Parathyroid adenoma (tissue), 2 donors: ENCODE results near the gene COL23A1.

ENCODE experiments used
- H2AFZ ChIP-seq: fragments of 300-600 bp; sonication (generic); one replicate; pipeline ENCODE4 v1.7.0; 2017; ENCODE audit warnings: antibody characterized with exemption, mild to moderate bottlenecking
- H3K27ac ChIP-seq: fragments of 300-600 bp; sonication (generic); one replicate; pipeline ENCODE4 v1.7.0; 2017
- H3K27me3 ChIP-seq: fragments of 300-600 bp; sonication (generic); one replicate; pipeline ENCODE4 v1.7.0; 2017; ENCODE audit warnings: low read length; ENCODE audit not compliant: control insufficient read depth, insufficient read depth
- H3K36me3 ChIP-seq: fragments of 300-600 bp; sonication (generic); one replicate; pipeline ENCODE4 v1.7.0; 2017; ENCODE audit warnings: low read length; ENCODE audit not compliant: control insufficient read depth, insufficient read depth
- H3K4me1 ChIP-seq: fragments of 300-600 bp; sonication (generic); one replicate; pipeline ENCODE4 v1.7.0; 2017; ENCODE audit warnings: control low read depth
- H3K4me2 ChIP-seq: fragments of 300-600 bp; sonication (generic); one replicate; pipeline ENCODE4 v1.7.0; 2017; ENCODE audit warnings: low read length
- H3K4me3 ChIP-seq: fragments of 300-600 bp; sonication (generic); one replicate; pipeline ENCODE4 v1.7.0; 2017; ENCODE audit warnings: low read depth, low read length
- H3K79me2 ChIP-seq: fragments of 300-600 bp; sonication (generic); one replicate; pipeline ENCODE4 v1.7.0; 2017; ENCODE audit warnings: control low read depth
- H3K9ac ChIP-seq: fragments of 300-600 bp; sonication (generic); one replicate; pipeline ENCODE4 v1.7.0; 2017; ENCODE audit warnings: mild to moderate bottlenecking
- H3K9me3 ChIP-seq: fragments of 300-600 bp; sonication (generic); one replicate; pipeline ENCODE4 v1.7.0; 2017; ENCODE audit warnings: low read length; ENCODE audit not compliant: control insufficient read depth
- TF ChIP-seq, protein P1 (sequence below): fragments of 300-600 bp; sonication (generic); IDR thresholded peaks from one replicate; pipeline ENCODE4 v1.7.0; 2017; ENCODE audit warnings: antibody characterized with exemption, mild to moderate bottlenecking
- donor health status: primary hyperparathyroidism.

COL23A1 gene

DNA sequence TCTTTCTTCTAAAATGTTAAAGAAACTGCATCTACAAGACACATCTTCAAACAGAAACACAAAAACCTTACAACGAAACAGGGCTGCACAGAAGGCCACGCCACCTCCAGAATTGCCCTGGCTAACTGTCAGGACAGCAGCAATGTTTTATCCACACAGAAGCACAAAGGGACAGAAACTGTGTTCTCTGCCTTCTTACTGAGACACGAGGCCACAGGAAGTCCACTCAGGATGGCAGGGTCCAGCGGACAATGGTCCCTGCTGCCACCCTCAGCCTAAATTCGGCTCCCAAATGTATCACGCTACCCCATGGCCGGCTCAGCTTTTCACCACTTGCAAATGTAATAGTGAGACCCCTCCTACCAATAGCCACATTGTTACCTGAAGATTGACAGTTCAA, 197.8 kb downstream of the COL23A1 start:
- H3K79me2 ChIP-seq, result no peaks in the 10 kb centered on the region
- H3K9me3 ChIP-seq, result no peaks in the 10 kb centered on the region
- H2AFZ ChIP-seq, result no peak overlapping the region
- H3K4me3 ChIP-seq, result no peak overlapping the region
- H3K27me3 ChIP-seq, result no peaks in the 10 kb centered on the region
- no peaks in the 10 kb centered on the region for H3K4me1 ChIP-seq
- H3K27ac ChIP-seq, result no peak overlapping the region
- no peak overlapping the region for H3K4me2 ChIP-seq
- H3K36me3 ChIP-seq, result no peaks in the 10 kb centered on the region
- H3K9ac ChIP-seq, result no peak overlapping the region
- TF ChIP-seq, protein P1, sequence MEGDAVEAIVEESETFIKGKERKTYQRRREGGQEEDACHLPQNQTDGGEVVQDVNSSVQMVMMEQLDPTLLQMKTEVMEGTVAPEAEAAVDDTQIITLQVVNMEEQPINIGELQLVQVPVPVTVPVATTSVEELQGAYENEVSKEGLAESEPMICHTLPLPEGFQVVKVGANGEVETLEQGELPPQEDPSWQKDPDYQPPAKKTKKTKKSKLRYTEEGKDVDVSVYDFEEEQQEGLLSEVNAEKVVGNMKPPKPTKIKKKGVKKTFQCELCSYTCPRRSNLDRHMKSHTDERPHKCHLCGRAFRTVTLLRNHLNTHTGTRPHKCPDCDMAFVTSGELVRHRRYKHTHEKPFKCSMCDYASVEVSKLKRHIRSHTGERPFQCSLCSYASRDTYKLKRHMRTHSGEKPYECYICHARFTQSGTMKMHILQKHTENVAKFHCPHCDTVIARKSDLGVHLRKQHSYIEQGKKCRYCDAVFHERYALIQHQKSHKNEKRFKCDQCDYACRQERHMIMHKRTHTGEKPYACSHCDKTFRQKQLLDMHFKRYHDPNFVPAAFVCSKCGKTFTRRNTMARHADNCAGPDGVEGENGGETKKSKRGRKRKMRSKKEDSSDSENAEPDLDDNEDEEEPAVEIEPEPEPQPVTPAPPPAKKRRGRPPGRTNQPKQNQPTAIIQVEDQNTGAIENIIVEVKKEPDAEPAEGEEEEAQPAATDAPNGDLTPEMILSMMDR, result no peak

DNA sequence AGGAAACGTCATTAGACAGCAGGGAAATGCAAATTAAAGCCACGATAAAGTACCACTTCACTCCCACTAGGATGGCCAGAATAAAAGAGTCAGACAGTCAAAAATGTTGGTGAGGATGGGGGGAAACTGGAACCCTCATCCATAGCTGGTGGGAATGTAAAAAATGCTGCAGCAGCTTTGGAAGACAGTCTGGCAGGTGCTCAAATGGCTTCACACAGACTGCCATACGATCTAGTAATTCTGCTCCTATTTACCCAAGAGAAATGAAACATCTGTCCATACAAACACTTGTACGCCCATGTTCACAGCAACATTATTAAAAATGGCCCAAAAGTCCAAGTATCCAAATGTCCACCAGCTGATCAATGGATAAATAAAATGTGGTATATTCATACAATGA, 198.7 kb downstream of the COL23A1 start:
- Histone ChIP-seq H3K27me3 (no peaks in the 10 kb centered on the region), H2AFZ (no peak overlapping the region), H3K79me2 (no peaks in the 10 kb centered on the region), H3K4me3 (no peak overlapping the region), H3K27ac (no peak overlapping the region), H3K9me3 (no peaks in the 10 kb centered on the region), H3K4me1 (no peaks in the 10 kb centered on the region), H3K36me3 (no peaks in the 10 kb centered on the region), H3K9ac (no peak overlapping the region), H3K4me2 (no peak overlapping the region)
- TF ChIP-seq, protein P1, result no peak

DNA sequence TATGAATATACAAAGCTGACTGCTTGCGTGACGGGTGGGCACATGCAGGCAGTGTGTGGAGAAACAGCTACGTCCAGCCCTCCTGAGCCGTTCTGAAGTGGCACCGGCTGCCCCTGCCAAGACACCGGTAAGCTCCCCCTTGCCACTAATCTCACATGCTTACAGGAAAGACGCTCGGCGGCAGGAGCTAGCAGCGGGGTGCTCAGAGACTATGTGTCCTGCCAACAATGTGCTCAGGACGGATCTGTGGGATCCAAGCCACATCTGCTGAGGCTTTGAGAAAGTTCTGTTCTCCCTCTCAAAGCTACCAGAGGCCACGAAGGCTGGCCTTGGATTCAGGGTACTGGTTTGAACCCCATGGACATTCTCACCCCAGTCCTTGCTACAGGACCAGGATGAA, 200.4 kb downstream of the COL23A1 start:
- TF ChIP-seq, protein P1, result no peak
- no peak overlapping the region for H2AFZ ChIP-seq
- no peaks in the 10 kb centered on the region for H3K4me1 ChIP-seq
- no peaks in the 10 kb centered on the region for H3K36me3 ChIP-seq
- H3K79me2 ChIP-seq, result no peaks in the 10 kb centered on the region
- no peaks in the 10 kb centered on the region for H3K27me3 ChIP-seq
- no peaks in the 10 kb centered on the region for H3K9me3 ChIP-seq
- H3K27ac ChIP-seq, result no peak overlapping the region
- H3K9ac ChIP-seq, result no peak overlapping the region
- no peak overlapping the region for H3K4me2 ChIP-seq
- H3K4me3 ChIP-seq, result no peak overlapping the region

DNA sequence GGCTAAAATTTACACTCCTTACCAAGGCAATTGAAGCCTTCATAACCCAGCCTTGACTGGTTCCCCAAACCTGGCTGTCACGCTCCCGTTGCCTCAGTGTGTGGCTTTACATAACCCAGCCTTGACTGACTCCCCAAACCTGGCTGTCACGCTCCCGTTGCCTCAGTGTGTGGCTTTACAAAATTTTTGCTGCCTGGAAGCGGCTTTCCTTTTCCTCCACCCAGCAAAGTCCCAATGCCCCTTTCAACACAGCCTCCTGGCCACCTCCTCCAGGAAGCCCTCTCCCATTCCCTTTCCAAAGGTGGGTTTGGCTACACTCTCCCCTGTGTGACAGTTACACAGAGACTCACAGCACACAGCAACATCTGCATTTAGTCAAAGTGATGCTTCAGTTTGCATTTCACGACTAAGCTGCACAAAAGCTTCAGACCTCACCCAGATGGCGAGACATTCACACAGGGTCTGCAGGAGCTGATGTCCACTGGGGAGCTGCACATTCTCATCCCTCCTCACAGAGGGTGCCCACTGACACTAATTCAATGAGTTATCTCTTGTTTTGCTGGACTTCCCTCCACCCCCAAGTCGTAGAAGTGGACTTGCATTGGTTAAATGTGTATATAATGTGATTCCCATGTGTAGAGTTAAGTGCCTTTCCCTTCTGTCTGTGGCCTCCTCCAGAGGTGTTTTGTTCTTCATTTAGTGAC, 201.0 kb downstream of the COL23A1 start:
- H3K36me3 ChIP-seq, result no peaks in the 10 kb centered on the region
- no peak overlapping the region for H3K4me3 ChIP-seq
- no peak overlapping the region for H2AFZ ChIP-seq
- H3K27me3 ChIP-seq, result no peaks in the 10 kb centered on the region
- H3K4me1 ChIP-seq, result no peaks in the 10 kb centered on the region
- no peaks in the 10 kb centered on the region for H3K9me3 ChIP-seq
- no peaks in the 10 kb centered on the region for H3K79me2 ChIP-seq
- H3K4me2 ChIP-seq, result no peak overlapping the region
- TF ChIP-seq, protein P1, result no peak
- H3K9ac ChIP-seq, result no peak overlapping the region
- no peak overlapping the region for H3K27ac ChIP-seq

DNA sequence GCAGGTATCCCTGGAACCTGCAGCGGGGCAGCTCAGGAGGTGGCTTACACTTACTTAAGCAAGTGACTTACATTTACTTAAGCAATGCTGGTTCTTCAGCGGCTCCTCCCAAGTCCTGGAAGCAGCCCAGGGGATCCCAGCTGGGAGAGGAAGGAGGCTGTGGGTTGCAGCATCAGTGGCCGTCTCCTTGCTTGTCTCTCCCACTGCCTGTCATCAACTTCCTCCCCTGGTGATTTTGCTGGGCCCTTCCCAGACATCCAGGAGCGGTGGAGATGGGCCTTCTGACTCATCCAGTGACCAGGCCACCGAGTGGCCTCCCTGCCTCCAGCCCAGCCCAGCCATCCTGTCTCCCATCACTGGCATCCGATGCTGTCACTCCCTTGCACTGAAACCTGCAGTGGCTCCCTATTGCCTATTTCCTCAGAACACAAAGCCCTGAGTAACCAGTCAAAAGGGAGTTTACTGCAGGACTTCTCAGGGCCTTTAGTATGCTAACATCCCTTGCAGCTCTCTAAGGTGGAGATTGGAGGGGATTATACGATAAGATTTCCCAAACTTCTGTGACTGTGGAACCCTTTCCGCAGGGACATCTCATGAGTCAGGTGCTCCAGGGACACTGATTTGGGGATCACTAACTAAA, 201.7 kb downstream of the COL23A1 start:
- no peaks in the 10 kb centered on the region for H3K79me2 ChIP-seq
- H3K27me3 ChIP-seq, result no peaks in the 10 kb centered on the region
- H2AFZ ChIP-seq, result no peak overlapping the region
- H3K4me2 ChIP-seq, result no peak overlapping the region
- no peaks in the 10 kb centered on the region for H3K4me1 ChIP-seq
- H3K4me3 ChIP-seq, result no peak overlapping the region
- H3K27ac ChIP-seq, result no peak overlapping the region
- H3K36me3 ChIP-seq, result no peaks in the 10 kb centered on the region
- TF ChIP-seq, protein P1, result no peak
- H3K9ac ChIP-seq, result no peak overlapping the region
- H3K9me3 ChIP-seq, result no peaks in the 10 kb centered on the region
